CD4-positive, alpha-beta T cell treated with Interleukin-15 for 1 hour (primary cell): Measurements from ENCODE around the gene GCNA.
"Not testable (repeated sequence)": the region's sequence is repeated elsewhere in the genome, so short reads cannot be mapped to it uniquely, and the experiment has no call there.

ENCODE experiments used
- DNase-seq: peaks from one replicate; pipeline ENCODE4 v3.0.0-alpha.2; 2020

The GCNA gene

DNA sequence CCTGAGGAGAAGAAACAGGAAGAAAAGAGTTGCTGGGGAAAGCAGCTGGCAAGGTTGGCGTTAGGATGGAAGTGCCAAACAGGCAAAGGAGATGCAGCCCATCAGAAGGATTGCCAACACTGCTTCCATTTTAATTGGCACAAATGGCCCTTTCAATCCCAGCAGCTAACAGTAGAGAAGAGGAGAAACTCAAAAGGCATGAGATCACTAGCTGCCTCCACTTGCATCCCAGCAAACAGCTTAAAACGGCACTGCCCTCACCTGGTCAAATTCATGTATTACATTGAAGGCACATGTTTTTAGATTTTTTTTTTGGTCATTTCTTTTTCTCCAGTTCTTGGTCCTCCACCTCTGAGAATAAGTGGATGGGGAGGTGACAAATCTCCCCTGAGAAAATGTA lies 74.2 kb downstream of the GCNA start:
- no peak for DNase-seq

DNA sequence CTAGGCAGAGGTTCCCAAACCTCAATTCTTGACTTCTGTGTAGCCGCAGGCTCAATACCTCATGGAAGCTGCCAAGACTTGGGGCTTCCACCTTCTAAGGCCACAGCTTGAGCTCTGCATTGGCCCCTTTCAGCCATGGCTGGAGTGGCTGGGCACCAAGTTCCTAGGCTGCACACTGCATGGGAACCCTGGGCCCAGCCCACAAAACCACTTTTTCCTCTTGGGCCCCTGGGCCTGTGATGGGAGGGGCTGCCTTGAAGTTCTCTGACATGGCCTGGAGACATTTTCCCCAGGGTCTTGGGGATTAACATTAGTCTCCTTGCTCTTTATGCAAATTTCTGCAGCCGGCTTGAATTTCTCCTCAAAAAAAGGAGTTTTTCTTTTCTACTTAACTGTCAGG lies 75.1 kb downstream of the GCNA start:
- no peak for DNase-seq

DNA sequence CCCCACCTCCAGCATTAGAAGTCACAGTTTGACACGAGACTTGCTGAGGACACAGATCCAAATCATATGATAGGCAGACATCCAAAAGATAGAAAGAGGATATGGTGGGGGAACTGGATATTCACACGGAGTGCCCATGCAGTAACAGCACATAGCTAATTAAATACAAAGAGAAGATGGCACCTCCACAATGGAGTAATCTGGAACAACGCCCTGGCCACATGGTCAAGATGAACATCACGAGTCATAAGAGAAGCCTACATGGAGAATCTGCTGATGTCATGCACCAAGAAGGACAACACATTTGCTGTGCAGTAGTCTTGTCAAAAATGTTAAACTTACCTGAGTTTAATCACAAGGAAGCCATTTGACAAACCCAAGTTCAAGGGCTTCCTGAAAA lies 79.0 kb downstream of the GCNA start:
- DNase-seq, result no peak

DNA sequence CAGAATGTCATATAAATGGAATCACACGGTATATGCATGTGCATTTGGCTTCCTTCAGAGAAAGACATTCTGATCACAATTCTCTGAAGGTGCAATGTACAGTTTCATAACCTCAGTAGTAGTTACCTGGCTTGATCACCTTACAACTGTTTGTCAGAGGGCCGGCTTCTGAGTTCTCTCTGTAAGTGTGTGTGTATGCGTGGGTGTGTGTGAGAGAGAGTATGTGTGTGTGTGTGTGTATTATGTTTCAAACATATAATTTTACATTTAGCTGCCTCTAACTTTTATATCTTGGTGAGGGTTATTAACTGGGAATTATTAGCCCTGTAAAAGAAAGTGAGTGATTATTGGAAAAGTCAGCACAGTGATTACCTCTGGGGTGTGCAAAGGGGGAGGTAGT lies 81.1 kb downstream of the GCNA start:
- no peak for DNase-seq

DNA sequence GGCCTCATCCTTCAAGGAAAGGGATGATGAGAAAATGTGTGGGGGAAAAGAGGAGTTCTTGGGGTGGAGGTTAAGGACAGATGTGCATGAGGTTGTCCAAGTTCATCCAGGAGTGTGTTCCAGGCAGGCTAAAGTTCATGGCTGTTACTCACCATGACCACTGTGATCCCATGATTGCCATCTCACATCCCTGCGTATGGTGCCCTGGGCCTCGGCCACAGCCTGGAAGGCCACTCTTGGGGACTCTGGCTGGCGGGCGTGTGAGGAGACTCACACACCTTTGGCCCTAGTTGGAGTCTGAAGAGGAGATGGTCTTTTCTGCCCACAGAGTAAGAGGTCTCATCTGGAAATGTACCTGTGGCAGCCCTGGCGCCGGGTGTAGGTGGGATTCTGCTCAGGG lies 81.7 kb downstream of the GCNA start:
- no peak for DNase-seq

DNA sequence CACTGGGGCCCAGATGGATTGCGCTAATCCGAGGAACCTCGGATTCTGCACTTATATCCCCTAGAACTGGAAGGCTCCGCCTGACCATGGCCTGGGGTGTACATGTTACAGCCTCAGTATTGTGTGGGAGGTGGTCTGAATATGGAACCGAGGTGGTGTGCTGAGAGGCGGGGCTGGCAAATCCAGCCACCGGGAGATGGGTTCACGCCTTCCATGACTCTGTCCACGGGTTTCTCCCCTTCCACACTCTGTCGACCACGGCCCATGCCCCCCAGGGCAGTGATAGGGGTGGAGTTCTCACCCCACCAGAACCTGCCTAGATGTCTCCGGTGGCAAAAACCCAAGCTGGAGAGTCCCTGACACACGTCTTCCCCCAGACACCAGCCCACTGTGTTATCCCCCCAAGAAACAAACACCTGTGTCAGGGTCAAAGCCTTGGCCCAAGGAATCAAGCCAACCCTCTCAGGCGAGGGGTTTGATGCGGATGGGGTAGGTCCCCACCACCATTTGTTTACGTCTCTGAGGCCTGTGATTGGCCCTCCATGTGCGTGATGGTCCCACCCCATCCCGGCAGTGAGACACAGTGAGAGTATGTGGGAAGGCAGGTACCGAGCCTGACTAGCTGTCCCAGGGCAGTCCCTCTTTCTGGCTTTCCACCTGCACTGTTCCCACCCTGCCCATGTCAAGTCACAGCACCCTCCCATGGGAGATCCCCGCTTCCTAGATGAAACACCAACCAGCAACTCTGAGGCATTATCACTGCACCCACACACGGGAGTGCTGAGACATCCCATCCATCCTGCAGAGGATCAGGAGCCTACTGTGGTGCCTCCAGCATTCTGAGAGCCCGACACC lies 82.6 kb downstream of the GCNA start:
- DNase-seq, result no peak

DNA sequence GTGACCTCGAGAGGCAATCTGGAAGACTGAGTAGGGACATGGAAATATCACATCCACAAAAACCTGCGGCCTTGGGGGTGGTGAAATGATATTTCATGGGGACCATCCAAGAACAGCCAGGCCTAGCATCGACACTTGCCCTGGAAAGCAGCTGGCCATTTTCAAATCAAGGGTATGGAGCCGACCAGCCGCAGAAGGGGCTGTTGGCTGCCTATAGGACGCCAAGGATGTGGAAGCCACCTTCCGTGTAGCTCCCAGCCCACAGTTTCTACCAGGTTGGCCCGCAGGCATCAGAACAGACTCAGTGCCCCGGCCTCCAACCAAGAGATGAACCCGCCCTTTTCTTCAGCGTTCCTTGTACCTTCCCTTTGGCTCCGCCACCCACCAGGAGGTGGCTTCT lies 83.7 kb downstream of the GCNA start:
- no peak for DNase-seq

DNA sequence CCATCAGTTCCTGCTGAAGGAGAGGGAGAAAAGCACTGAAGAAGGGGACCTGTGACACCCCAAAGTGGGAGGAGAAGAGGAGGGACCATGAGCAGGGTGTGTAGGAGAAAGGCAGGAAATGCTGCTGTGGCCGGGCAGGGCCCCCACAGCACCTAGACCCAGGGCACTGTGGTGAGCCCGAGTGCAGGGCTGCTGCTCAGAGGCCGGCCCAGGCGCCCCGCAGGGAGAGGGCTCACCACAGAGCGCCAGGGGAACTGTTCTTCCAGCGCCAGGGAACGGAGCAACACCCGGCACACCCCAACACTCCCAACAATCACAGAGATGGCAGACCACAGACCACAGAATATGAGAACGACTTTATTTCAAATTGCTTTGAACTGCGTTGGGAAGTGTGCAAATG lies 84.4 kb downstream of the GCNA start:
- DNase-seq, result not testable (repeated sequence)
